HUES64 (cell line): Measurements from ENCODE around the gene MORF4L1.
"Not testable (repeated sequence)": the region's sequence is repeated elsewhere in the genome, so short reads cannot be mapped to it uniquely, and the experiment has no call there.

ENCODE experiments used
- H3K27ac ChIP-seq: 2 replicates; pipeline ENCODE4 v1.7.0; 2013; ENCODE audit warnings: low read depth, low read length, inconsistent platforms
- H3K27me3 ChIP-seq: 2 replicates; pipeline ENCODE4 v1.6.1; 2013; ENCODE audit warnings: mild to moderate bottlenecking, low read length; ENCODE audit not compliant: insufficient read depth
- H3K36me3 ChIP-seq: 2 replicates; pipeline ENCODE4 v1.6.1; 2013; ENCODE audit warnings: mild to moderate bottlenecking, low read length; ENCODE audit not compliant: insufficient read depth
- H3K4me1 ChIP-seq: 2 replicates; pipeline ENCODE4 v1.6.1; 2013; ENCODE audit warnings: mild to moderate bottlenecking, low read length, moderate library complexity; ENCODE audit not compliant: insufficient read depth
- H3K4me3 ChIP-seq: 2 replicates; pipeline ENCODE4 v1.5.1; 2013; ENCODE audit warnings: mild to moderate bottlenecking, low read length, moderate library complexity
- H3K9ac ChIP-seq: 2 replicates; pipeline ENCODE4 v1.6.1; 2013; ENCODE audit warnings: mild to moderate bottlenecking, low read depth, low read length
- H3K9me3 ChIP-seq: 2 replicates; pipeline ENCODE4 v1.6.1; 2013; ENCODE audit warnings: low read depth, low read length; ENCODE audit not compliant: insufficient read depth
- WGBS: fragments of 150-250, 120-280 bp; methylation state at CpG from one replicate; pipeline ENCODE4 v1.1.7; 2013; ENCODE audit warnings: missing lambda C conversion rate; 5-methylcytosine and 5-hydroxymethylcytosine counted together

Gene MORF4L1

GRCh38 chr15:78879517-78880241 is 7.0 kb downstream of the MORF4L1 start:
- H3K27ac ChIP-seq: no peak overlapping the region
- H3K9me3 ChIP-seq: no peaks in the 10 kb centered on the region
- H3K4me1 ChIP-seq: peaks cover 42% of the 10 kb centered on the region
- H3K27me3 ChIP-seq: no peaks in the 10 kb centered on the region
- H3K4me3 ChIP-seq: no peak overlapping the region
- H3K9ac ChIP-seq: no peak overlapping the region
- peaks cover 64% of the 10 kb centered on the region for H3K36me3 ChIP-seq
- WGBS: 85% methylated on average over 6 of the region's 6 CpGs

- H3K4me3 ChIP-seq: no peak overlapping the region
- H3K27ac ChIP-seq: no peak overlapping the region
- no peaks in the 10 kb centered on the region for H3K27me3 ChIP-seq
- peaks cover 69% of the 10 kb centered on the region for H3K36me3 ChIP-seq
- H3K4me1 ChIP-seq: peaks cover 37% of the 10 kb centered on the region
- H3K9ac ChIP-seq: no peak overlapping the region
- no peaks in the 10 kb centered on the region for H3K9me3 ChIP-seq
Observed at GRCh38 chr15:78880242-78880533, 7.5 kb downstream of the MORF4L1 start.

- WGBS: 85% methylated on average over 1 of the region's 1 CpG
- no peak overlapping the region for H3K27ac ChIP-seq
- no peak overlapping the region for H3K4me3 ChIP-seq
- peaks cover 36% of the 10 kb centered on the region for H3K4me1 ChIP-seq
- H3K9me3 ChIP-seq: no peaks in the 10 kb centered on the region
- H3K9ac ChIP-seq: no peak overlapping the region
- no peaks in the 10 kb centered on the region for H3K27me3 ChIP-seq
- peaks cover 75% of the 10 kb centered on the region for H3K36me3 ChIP-seq
Observed at GRCh38 chr15:78880813-78881212, 8.1 kb downstream of the MORF4L1 start.

GRCh38 chr15:78881681-78882080 is 9.0 kb downstream of the MORF4L1 start:
- H3K4me1 ChIP-seq: peaks cover 29% of the 10 kb centered on the region
- no peak overlapping the region for H3K27ac ChIP-seq
- H3K9me3 ChIP-seq: no peaks in the 10 kb centered on the region
- H3K27me3 ChIP-seq: no peaks in the 10 kb centered on the region
- H3K4me3 ChIP-seq: no peak overlapping the region
- no peak overlapping the region for H3K9ac ChIP-seq
- H3K36me3 ChIP-seq: peaks cover 84% of the 10 kb centered on the region
- WGBS: no CpG with 5 or more reads among the region's 1 CpG

- 93% methylated on average over 4 of the region's 4 CpGs for WGBS
- no peaks in the 10 kb centered on the region for H3K4me1 ChIP-seq
- peaks cover 100% of the 10 kb centered on the region for H3K36me3 ChIP-seq
- no peaks in the 10 kb centered on the region for H3K27me3 ChIP-seq
- H3K9me3 ChIP-seq: no peaks in the 10 kb centered on the region
- H3K27ac ChIP-seq: no peak overlapping the region
- no peak overlapping the region for H3K4me3 ChIP-seq
- H3K9ac ChIP-seq: no peak overlapping the region
Observed at GRCh38 chr15:78889000-78889399, 16.3 kb downstream of the MORF4L1 start.

GRCh38 chr15:78893538-78893937 is 20.8 kb downstream of the MORF4L1 start:
- Histone ChIP-seq H3K27ac (no peak overlapping the region), H3K36me3 (peaks cover 100% of the 10 kb centered on the region), H3K4me3 (no peak overlapping the region), H3K27me3 (no peaks in the 10 kb centered on the region), H3K9me3 (no peaks in the 10 kb centered on the region), H3K9ac (no peak overlapping the region), H3K4me1 (no peaks in the 10 kb centered on the region)
- 100% methylated on average over 1 of the region's 2 CpGs for WGBS

- no peaks in the 10 kb centered on the region for H3K9me3 ChIP-seq
- no peaks in the 10 kb centered on the region for H3K4me1 ChIP-seq
- 100% methylated on average over 2 of the region's 3 CpGs for WGBS
- H3K9ac ChIP-seq: no peak overlapping the region
- no peak overlapping the region for H3K4me3 ChIP-seq
- no peaks in the 10 kb centered on the region for H3K27me3 ChIP-seq
- no peak overlapping the region for H3K27ac ChIP-seq
- H3K36me3 ChIP-seq: peaks cover 100% of the 10 kb centered on the region
Observed at GRCh38 chr15:78895471-78895870, 22.8 kb downstream of the MORF4L1 start.

- Histone ChIP-seq H3K9ac (no peak overlapping the region), H3K4me1 (no peaks in the 10 kb centered on the region), H3K27ac (no peak overlapping the region), H3K4me3 (no peak overlapping the region), H3K9me3 (no peaks in the 10 kb centered on the region), H3K36me3 (peaks cover 100% of the 10 kb centered on the region), H3K27me3 (no peaks in the 10 kb centered on the region)
- 99% methylated on average over 4 of the region's 4 CpGs for WGBS
Observed at GRCh38 chr15:78898540-78898939, 25.9 kb downstream of the MORF4L1 start.

- 95% methylated on average over 14 of the region's 14 CpGs for WGBS
- peaks cover 100% of the 10 kb centered on the region for H3K36me3 ChIP-seq
- not testable (repeated sequence) for H3K9ac ChIP-seq
Observed at GRCh38 chr15:78900819-78901533, 28.3 kb downstream of the MORF4L1 start.

GRCh38 chr15:78902281-78903032 is 29.8 kb downstream of the MORF4L1 start:
- peaks cover 100% of the 10 kb centered on the region for H3K36me3 ChIP-seq
- 93% methylated on average over 12 of the region's 13 CpGs for WGBS
- H3K9ac ChIP-seq, H3K4me3 ChIP-seq, H3K27ac ChIP-seq, H3K4me1 ChIP-seq, H3K27me3 ChIP-seq, H3K9me3 ChIP-seq: not testable (repeated sequence)

More at GRCh38 chr15:78900819-78901533, 28.3 kb downstream of the MORF4L1 start:
- H3K9me3 ChIP-seq, H3K4me3 ChIP-seq, H3K4me1 ChIP-seq, H3K27me3 ChIP-seq, H3K27ac ChIP-seq: not testable (repeated sequence)

- Histone ChIP-seq H3K4me3 (no peak overlapping the region), H3K27ac (no peak overlapping the region), H3K9ac (no peak overlapping the region), H3K27me3 (no peaks in the 10 kb centered on the region), H3K36me3 (peaks cover 81% of the 10 kb centered on the region), H3K4me1 (0 out of 2 replicates have a peak, but pooled peaks cover 3% of the 10 kb centered on the region), H3K9me3 (no peaks in the 10 kb centered on the region)
- 96% methylated on average over 6 of the region's 6 CpGs for WGBS
Observed at GRCh38 chr15:78904599-78905358, 32.1 kb downstream of the MORF4L1 start.
